A549 (cell line): ENCODE data around the gene IL10. TPM values are rescaled to one million over a fixed set of nuclear protein-coding genes. Genes with fewer than 3 reads are reported as not detected.

Experiments used
- ATAC-seq, 2 experiments: fragments of 200-7000 bp in 1 of 2; fragments of >200 bp in 1 of 2; cut with Nextera tagmentation in 1 of 2; cut with Tn5 transposase in 1 of 2; 3 replicates each; pipeline versions ENCODE4 v1.8.0 to v1.9.1; 2018 to 2020; ENCODE audit warnings: mild to moderate bottlenecking in 1 of 2, moderate library complexity in 1 of 2
- CTCF ChIA-PET: fragments of 300-600 bp; sonication (Branson Sonifier 250); formaldehyde crosslinking; extraction: SDS; loops from one replicate; lab custom pipeline; 2021; ENCODE audit warnings: antibody characterized with exemption, inconsistent platforms; lab: Yijun Ruan, JAX
- POLR2A ChIA-PET: fragments of 350-600 bp; formaldehyde crosslinking; extraction: SDS; loops from one replicate; lab custom pipeline; 2021; ENCODE audit warnings: antibody characterized with exemption, inconsistent platforms; lab: Yijun Ruan, JAX
- DNase-seq, 2 experiments: peaks; one replicate each; pipeline versions ENCODE4 v3.0.0 to v3.0.0-alpha.2; 2011 to 2016; ENCODE audit warnings: low read depth in 1 of 2, low spot score in 1 of 2
- FAIRE-seq: peaks from 2 replicates; lab custom pipeline; 2011; peaks lifted over from hg19 to GRCh38; lab: Jason Lieb, UNC
- H3K27ac ChIP-seq, 2 experiments: fragments of >200 bp; sonication (Bioruptor Twin); formaldehyde crosslinking; 3 replicates each; pipeline ENCODE4 v1.5.1; 2016 to 2017
- H3K4me1 ChIP-seq: fragments of >200 bp; sonication (Bioruptor Twin); formaldehyde crosslinking; 3 replicates; pipeline ENCODE4 v1.6.1; 2016
- H3K4me2 ChIP-seq: fragments of >200 bp; sonication (Bioruptor Twin); formaldehyde crosslinking; 3 replicates; pipeline ENCODE4 v1.6.1; 2016
- H3K4me3 ChIP-seq: fragments of >200 bp; sonication (Bioruptor Twin); formaldehyde crosslinking; 3 replicates; pipeline ENCODE4 v1.5.1; 2016
- H3K9me3 ChIP-seq: fragments of >200 bp; sonication (Bioruptor Twin); formaldehyde crosslinking; 3 replicates; pipeline ENCODE4 v1.6.1; 2016
- ATOH8 ChIP-seq: fragments of 250-450 bp; sonication (Bioruptor Pico); IDR thresholded peaks from 2 replicates; pipeline ENCODE4 v1.5.0; 2020; ENCODE audit warnings: low read depth, mild to moderate bottlenecking, moderate library complexity
- BCL3 ChIP-seq: fragments of >200 bp; sonication (Bioruptor Twin); formaldehyde crosslinking; IDR thresholded peaks from 3 replicates; pipeline ENCODE4 v1.6.1; 2016
- BHLHE40 ChIP-seq: IDR thresholded peaks from 2 replicates; pipeline ENCODE4 v1.6.1; 2012; ENCODE audit warnings: low read depth, low read length, inconsistent platforms
- CEBPB ChIP-seq, 2 experiments: fragments of >200 bp in 1 of 2; sonication (Bioruptor Twin) in 1 of 2; formaldehyde crosslinking in 1 of 2; IDR thresholded peaks; 2 replicates each; pipeline ENCODE4 v1.6.1; 2012 to 2016
- CHD2 ChIP-seq: fragments of 150-350 bp; IDR thresholded peaks from 2 replicates; pipeline ENCODE4 v1.6.1; 2014; ENCODE audit warnings: low read length; ENCODE audit not compliant: partially characterized antibody
- CHD4 ChIP-seq: fragments of 200-600 bp; sonication (generic); IDR thresholded peaks from 2 replicates; pipeline ENCODE4 v1.6.1; 2016; ENCODE audit warnings: antibody characterized with exemption, mild to moderate bottlenecking, borderline replicate concordance
- EHF ChIP-seq: fragments of 250-450 bp; sonication (Bioruptor Pico); IDR thresholded peaks from 2 replicates; pipeline ENCODE4 v1.5.0; 2020; ENCODE audit warnings: mild to moderate bottlenecking
- FOXS1 ChIP-seq: fragments of 250-450 bp; sonication (Bioruptor Pico); IDR thresholded peaks from 2 replicates; pipeline ENCODE4 v1.5.0; 2020; ENCODE audit warnings: mild to moderate bottlenecking, moderate library complexity
- HMGXB4 ChIP-seq: fragments of 250-450 bp; sonication (Bioruptor Pico); IDR thresholded peaks from 2 replicates; pipeline ENCODE4 v1.5.0; 2021; ENCODE audit warnings: mild to moderate bottlenecking, moderate library complexity, borderline replicate concordance
- HOXB5 ChIP-seq: fragments of 250-450 bp; sonication (Bioruptor Pico); IDR thresholded peaks from 2 replicates; pipeline ENCODE4 v1.5.0; 2020; ENCODE audit warnings: mild to moderate bottlenecking, moderate library complexity
- KDM5A ChIP-seq: fragments of 200-600 bp; sonication (generic); IDR thresholded peaks from 2 replicates; pipeline ENCODE4 v1.6.1; 2016; ENCODE audit warnings: antibody characterized with exemption, mild to moderate bottlenecking
- NFE2L2 ChIP-seq: fragments of 150-350 bp; conservative IDR thresholded peaks from 2 replicates; pipeline ENCODE4 v1.6.1; 2014; ENCODE audit warnings: low read length
- RAD21 ChIP-seq, 2 experiments: fragments of >200 bp in 1 of 2; sonication (Bioruptor Twin) in 1 of 2; formaldehyde crosslinking in 1 of 2; IDR thresholded peaks in 1 of 2; conservative IDR thresholded peaks in 1 of 2; 2 replicates in 1 of 2; 3 replicates in 1 of 2; pipeline ENCODE4 v1.6.1; 2012 to 2018; ENCODE audit warnings: inconsistent platforms in 1 of 2
- RARB ChIP-seq: fragments of 250-450 bp; sonication (Bioruptor Pico); IDR thresholded peaks from 2 replicates; pipeline ENCODE4 v1.8.0; 2021; ENCODE audit warnings: mild to moderate bottlenecking, moderate library complexity
- REST ChIP-seq: fragments of 200-600 bp; sonication (generic); IDR thresholded peaks from 2 replicates; pipeline ENCODE4 v1.6.1; 2016; ENCODE audit warnings: antibody characterized with exemption, mild to moderate bottlenecking, moderate library complexity
- RNF2 ChIP-seq: fragments of 200-600 bp; sonication (generic); IDR thresholded peaks from 2 replicates; pipeline ENCODE4 v1.6.1; 2016; ENCODE audit warnings: low read depth, mild to moderate bottlenecking, antibody characterized with exemption, moderate library complexity, borderline replicate concordance
- TFCP2L1 ChIP-seq: fragments of 250-450 bp; sonication (Bioruptor Pico); IDR thresholded peaks from 2 replicates; pipeline ENCODE4 v1.5.0; 2021; ENCODE audit warnings: mild to moderate bottlenecking
- TP53 ChIP-seq: fragments of 250-450 bp; sonication (Bioruptor Pico); IDR thresholded peaks from 2 replicates; pipeline ENCODE4 v1.5.0; 2021; ENCODE audit warnings: mild to moderate bottlenecking, moderate library complexity
- USF2 ChIP-seq: fragments of 450-650 bp; IDR thresholded peaks from 2 replicates; pipeline ENCODE4 v1.6.1; 2014; ENCODE audit warnings: antibody characterized with exemption
- ZC3H11A ChIP-seq: fragments of 450-650 bp; IDR thresholded peaks from 2 replicates; pipeline ENCODE4 v1.6.1; 2014; ENCODE audit warnings: antibody characterized with exemption, mild to moderate bottlenecking
- ZSCAN20 ChIP-seq: fragments of 250-450 bp; sonication (Bioruptor Pico); IDR thresholded peaks from 2 replicates; pipeline ENCODE4 v1.8.0; 2022; ENCODE audit warnings: mild to moderate bottlenecking, moderate library complexity
- WGBS: methylation state at CpG from one replicate; pipeline ENCODE4 v1.1.6; 2017; ENCODE audit errors: missing lambda C conversion rate; 5-methylcytosine and 5-hydroxymethylcytosine counted together
- polyA plus RNA-seq, 4 experiments: library from polyadenylated mRNA; depleted of rRNA in 3 of 4; stranded (reverse); fragments of >200 nt; fragmentation: RNase III in 1 of 4; extraction: RNeasy Plus Mini Kit Qiagen cat#74134 plus additional on column Dnase treatment in 1 of 4; gene quantifications; 2 replicates in 3 of 4; 3 replicates in 1 of 4; pipeline ENCODE4 v1.2.3, GENCODE V29; 2011 to 2017

Gene IL10
- polyA plus RNA-seq, 2 of the 4 experiments (the other 2 are of a cell fraction), result not detected

- FAIRE-seq (no peak), DNase-seq (no peak), ATAC-seq (no peak)
- TF ChIP-seq USF2 (no peak), CHD4 (no peak)
- no peak overlapping the region for H3K4me3 ChIP-seq
- H3K9me3 ChIP-seq, result no peaks in the 10 kb centered on the region
- 76% methylated on average over 11 of the region's 11 CpGs for WGBS
- no peak overlapping the region for H3K27ac ChIP-seq
- ChIA-PET POLR2A (no interaction called here), CTCF (interaction anchor here (0.6 to 1.7 kb wide), 5 partner anchors 9 to 286 kb away, joined by 3 to 5 read pairs (median 5); partner anchors contain the start of gene DYRK3)
- H3K4me2 ChIP-seq, result no peak overlapping the region
- no peaks in the 10 kb centered on the region for H3K4me1 ChIP-seq
Observed at GRCh38 chr1:206790502-206791250, 18.4 kb upstream of the IL10 start.

GRCh38 chr1:206788487-206789050 is 16.3 kb upstream of the IL10 start:
- ChIA-PET CTCF (interaction anchor here (0.8 to 1.2 kb wide), 4 partner anchors 8 to 71 kb away, joined by 3 read pairs; no protein-coding TSS in a partner anchor), POLR2A (no interaction called here)
- H3K9me3 ChIP-seq, result no peaks in the 10 kb centered on the region
- no peak overlapping the region for H3K4me3 ChIP-seq
- TF ChIP-seq BCL3 (no peak), HOXB5 (no peak), HMGXB4 (no peak), TFCP2L1 (CRISPR knock-in tag) (no peak), ZC3H11A (no peak), NFE2L2 (no peak), REST (no peak), ZSCAN20 (no peak), RNF2 (no peak), BHLHE40 (no peak), FOXS1 (no peak), CEBPB (IDR thresholded peaks at IDR 0.05) (no peak), TP53 (CRISPR knock-in tag) (no peak), KDM5A (no peak), ATOH8 (CRISPR knock-in tag) (no peak), RARB (no peak), CHD2 (no peak), RAD21 (conservative IDR thresholded peaks at IDR 0.05 in 1 of 2, IDR thresholded peaks at IDR 0.05 in 1 of 2) (no peak), EHF (CRISPR knock-in tag) (no peak)
- H3K27ac ChIP-seq, result no peak overlapping the region
- no peak for DNase-seq
- ATAC-seq, result no peak
- H3K4me2 ChIP-seq, result no peak overlapping the region
- 57% methylated on average over 3 of the region's 3 CpGs for WGBS
- no peaks in the 10 kb centered on the region for H3K4me1 ChIP-seq
- FAIRE-seq, result no peak
